Stimulated activated CD4-positive, alpha-beta T cell treated with anti-CD3 and anti-CD28 coated beads, TNF-alpha, amount 100 ng/mL, for 1 hour (primary cell): ENCODE results near the gene MRNIP.
A peak's percentile ranks its signal among the peaks of the same experiment; 100 is the strongest.
"Not testable (repeated sequence)": the region's sequence is repeated elsewhere in the genome, so short reads cannot be mapped to it uniquely, and the experiment has no call there.

Source experiments
- DNase-seq, 3 donors: peaks; one replicate each; pipeline ENCODE4 v3.0.0-alpha.2; 2020; ENCODE audit warnings: low read depth in 3 of 3, low spot score in 1 of 3

Gene MRNIP

DNA sequence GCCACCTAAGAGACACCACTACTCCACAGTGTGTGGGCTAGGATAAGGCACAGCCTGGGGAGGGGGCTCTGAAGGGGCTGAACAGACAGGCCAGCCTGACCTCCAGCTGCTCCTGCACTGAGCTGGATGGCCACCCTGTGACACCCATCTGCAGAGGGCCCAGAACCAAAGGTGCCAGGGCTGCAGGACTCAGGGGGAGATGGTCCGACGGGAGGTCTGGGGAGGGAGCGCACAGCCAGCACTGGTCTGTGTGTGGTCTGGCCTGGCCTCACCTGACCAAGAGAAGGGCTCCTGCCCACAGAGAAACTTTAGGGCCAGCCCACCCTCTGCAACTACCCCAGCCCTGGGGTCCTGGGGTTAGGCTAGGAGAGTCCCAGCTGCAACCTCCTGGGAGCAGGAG is 64.0 kb downstream of the MRNIP start:
- DNase-seq = no peak

DNA sequence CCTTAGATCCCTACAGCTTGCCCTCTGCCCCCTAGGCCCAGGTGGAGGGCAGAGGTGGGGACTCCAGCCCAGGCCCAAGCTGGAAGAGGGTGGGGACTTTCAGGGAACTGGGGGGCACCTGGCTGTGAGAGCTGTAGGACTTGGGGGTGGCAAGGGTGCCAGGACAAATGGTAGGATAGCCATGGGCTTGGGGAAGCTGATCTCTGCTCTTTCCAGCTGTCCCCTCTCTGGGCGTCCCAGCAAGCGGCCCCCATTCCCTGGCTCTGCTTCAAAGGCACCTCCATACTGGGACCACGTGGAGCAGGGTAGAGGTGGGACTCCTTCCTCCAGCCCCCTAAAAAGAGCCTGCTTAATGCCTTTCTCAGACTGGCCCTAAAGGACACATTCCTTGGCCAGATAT is 64.4 kb downstream of the MRNIP start:
- no peak for DNase-seq

DNA sequence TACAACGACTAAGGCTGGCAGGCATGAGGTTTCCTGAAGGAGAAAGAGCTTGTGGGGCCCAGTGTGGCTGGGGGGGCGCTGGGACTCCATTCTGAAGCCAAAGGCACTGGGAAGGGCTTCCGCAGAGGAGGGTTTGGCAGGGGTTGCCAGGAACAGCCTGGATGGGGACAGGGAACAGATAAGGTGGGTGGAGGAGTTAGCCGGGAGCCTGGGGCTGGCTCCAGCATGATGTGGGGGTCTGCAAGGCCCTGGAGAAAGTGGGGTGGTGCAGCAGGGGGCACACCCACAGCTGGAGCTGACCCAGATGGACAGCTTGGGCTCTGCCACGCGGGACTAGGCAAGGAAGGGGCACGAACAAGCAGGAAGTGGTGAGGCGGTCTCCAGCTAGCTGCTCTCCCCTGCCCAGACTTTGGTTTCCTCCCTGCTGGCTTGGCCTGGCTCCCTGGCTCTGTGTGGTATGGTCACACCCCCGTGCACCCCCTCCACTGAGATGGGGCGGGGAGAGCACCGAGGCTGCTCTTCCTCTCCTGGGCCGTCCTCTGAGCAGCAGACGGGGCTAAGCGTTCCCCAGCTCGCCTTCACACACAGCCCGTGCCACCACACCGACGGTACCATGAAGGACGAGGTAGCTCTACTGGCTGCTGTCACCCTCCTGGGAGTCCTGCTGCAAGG is 65.0 kb downstream of the MRNIP start, which contains the start of gene LTC4S:
LTC4S (plus strand) TSS at position 519 of the 672 bp plus-strand sequence; CDS start at position 614, 95 bp downstream.
- DNase-seq = peak in 1 of 3 donors; percentile 31

DNA sequence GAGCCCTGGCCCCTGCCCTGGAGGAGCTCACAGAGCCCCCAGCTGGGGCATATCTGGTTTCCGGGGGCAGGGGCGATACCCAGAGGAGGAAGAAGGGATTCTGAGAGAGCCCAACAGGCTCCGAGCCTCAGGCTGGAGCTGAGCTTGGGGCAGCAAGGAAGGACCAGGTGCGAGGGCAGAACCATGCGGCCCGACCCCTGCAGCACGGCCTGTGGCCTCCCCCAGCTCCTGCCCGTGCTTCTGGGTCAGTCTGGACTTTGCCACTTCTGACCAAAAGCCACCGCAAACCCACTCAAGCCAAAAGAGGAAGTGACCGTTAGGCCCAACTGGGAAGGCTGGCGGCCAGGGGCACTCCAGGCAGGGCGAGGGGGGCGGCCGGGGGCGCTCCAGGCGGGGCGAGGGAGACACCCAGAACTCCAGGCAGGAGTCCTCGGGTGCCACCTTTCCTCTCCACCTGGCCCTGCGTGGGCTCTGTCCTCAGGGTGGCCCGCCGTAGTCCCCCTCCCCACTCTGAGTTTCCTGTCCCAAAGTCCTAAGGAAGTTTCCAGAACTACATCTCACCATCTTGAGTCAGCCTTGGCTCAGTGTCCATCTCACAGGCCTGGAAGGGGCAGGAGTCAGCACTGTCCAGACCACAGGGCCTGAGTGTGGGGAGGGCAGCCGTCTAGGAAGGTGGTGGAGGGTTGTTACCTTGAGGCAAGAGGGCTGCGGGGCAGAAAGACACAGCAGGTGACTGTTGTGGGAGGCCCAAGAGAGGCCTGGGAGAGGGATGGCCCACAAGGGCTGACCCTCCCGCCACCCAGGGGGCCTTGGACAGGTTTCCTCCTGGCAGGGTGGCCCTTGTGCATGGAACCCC is 65.8 kb downstream of the MRNIP start:
- no peak for DNase-seq

DNA sequence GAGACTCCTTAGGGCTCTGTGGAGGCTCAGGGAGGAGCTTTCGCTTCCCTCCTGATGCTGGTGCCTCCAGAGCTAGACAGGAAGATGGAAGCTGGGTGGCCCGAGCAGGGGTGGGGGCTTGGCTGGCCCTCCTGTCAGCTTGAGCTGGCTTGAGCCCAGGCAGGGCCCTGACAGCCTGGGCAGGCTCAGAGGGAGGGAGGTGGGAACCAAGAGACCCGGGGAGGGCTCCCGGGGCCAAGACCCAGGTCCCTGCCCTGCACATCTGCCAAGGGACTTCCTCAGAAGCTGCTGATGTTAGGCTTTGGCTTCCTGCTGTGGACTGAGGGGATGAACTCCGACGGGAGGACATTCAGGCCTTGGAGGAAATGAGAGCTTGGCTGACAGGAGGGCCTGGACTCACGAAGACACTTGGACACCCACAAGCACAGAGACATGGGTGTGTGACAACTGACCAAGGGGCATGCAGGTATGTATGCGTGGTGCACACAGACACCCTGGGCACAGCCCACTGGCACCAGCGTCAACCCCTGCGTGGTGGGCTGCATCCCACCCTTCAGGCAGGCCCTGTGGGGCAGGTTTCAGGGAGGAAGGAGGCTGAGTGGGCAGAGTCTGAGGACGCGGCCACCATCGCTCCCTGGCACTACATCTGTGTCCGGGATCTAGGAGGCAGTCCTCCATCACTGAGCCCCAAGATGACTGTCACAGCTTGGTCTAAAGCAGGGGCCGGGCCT is 66.6 kb downstream of the MRNIP start:
- no peak for DNase-seq

DNA sequence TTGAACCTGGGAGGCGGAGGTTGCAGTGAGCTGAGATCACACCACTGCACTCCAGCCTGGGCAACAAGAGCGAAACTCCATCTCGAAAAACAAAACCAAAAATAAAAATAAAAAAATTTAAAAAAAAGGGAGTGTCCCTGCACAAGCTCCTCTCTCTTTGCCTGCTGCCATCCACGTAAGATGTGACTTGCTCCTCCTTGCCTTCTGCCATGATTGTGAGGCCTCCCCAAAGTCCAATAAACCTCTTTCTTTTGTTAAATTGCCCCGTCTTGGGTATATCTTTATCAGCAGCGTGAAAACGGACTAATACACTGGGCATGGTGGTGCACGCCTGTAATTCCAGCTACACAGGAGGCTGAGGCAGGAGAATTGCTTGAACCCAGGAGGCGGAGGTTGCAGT is 69.3 kb downstream of the MRNIP start:
- DNase-seq = not testable (repeated sequence)

DNA sequence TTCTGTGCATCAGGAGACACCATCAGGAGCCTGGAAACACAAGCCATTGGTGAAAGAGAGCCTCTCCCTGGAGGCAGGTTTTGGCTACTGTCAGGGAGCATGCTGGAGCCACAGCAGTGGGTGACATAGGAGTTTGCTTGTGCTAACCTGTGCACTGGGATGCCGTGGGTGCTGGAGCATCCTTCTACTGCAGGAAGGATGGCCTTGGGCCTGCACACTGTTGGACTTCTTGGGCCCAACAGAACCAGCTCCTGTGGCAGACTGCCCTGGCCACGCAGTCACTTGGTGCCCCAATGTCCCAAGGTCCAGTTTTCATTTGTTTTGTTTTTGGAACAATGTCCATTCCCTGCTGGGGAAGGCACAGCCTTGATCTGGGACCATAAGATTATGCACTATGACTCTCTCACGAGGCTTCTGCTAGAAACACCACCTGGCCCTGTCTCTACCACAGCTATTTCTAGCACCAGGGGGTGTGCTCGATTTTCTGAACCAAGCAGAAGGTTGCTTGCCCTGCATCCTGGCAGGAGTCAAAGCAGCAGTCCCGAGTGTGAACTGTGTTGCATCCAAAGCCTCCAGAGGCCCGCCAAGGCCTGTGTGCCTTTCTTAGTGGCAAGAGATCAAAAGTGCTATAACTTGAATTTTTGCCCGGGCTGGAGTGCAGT is 70.3 kb downstream of the MRNIP start:
- DNase-seq = no peak
